ENCODE data around the gene ARHGAP15.

ARHGAP15 gene

DNA sequence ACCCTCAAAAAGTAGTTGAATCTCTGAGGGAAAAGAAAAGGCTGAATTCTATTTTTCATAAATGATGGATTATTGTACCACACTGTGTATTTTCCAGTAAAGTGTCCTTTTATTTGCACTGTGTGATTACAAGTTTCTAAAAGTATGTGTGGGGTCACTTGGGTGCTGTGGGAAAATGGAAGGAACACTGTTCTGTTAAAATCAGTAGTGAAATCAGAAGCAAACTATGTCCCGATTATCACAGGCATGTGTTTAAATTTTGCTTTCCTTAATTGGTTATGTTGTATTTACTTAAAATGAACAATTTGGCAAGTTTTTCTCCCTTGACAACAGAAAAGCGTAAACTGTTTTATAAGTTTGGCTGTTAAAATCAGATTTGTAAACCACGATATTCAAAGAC is 353.1 kb downstream of the ARHGAP15 start:
- Mint-ChIP-seq H3K4me1 (peaks cover 6% of the 10 kb centered on the region), H3K27ac (no peak overlapping the region), H3K4me3 (no peak overlapping the region), H3K27me3 (ENCODE audit: low read depth, poor library complexity) (no peaks in the 10 kb centered on the region), H3K9me3 (no peaks in the 10 kb centered on the region), H3K36me3 (ENCODE audit: low read depth) (no peaks in the 10 kb centered on the region)
- TF ChIP-seq CTCF (IDR thresholded peaks at IDR 0.05) = no peak
- DNase-seq = no peak

- no peak for DNase-seq
- no peak overlapping the region for H3K4me3 Mint-ChIP-seq
- TF ChIP-seq CTCF (IDR thresholded peaks at IDR 0.05) = no peak
- peaks cover 6% of the 10 kb centered on the region for H3K4me1 Mint-ChIP-seq
- no peak overlapping the region for H3K27ac Mint-ChIP-seq
- no peaks in the 10 kb centered on the region for H3K36me3 Mint-ChIP-seq (ENCODE audit: low read depth)
- H3K27me3 Mint-ChIP-seq (ENCODE audit: low read depth, poor library complexity) = no peaks in the 10 kb centered on the region
- no peaks in the 10 kb centered on the region for H3K9me3 Mint-ChIP-seq
These were observed 353.6 kb downstream of the ARHGAP15 start for GRCh38 chr2:143482771-143483170.

- H3K4me3 Mint-ChIP-seq = no peak overlapping the region
- no peaks in the 10 kb centered on the region for H3K27me3 Mint-ChIP-seq (ENCODE audit: low read depth, poor library complexity)
- H3K9me3 Mint-ChIP-seq = no peaks in the 10 kb centered on the region
- H3K36me3 Mint-ChIP-seq (ENCODE audit: low read depth) = no peaks in the 10 kb centered on the region
- TF ChIP-seq CTCF (IDR thresholded peaks at IDR 0.05) = no peak
- H3K4me1 Mint-ChIP-seq = no peaks in the 10 kb centered on the region
- no peak overlapping the region for H3K27ac Mint-ChIP-seq
- DNase-seq = no peak
These were observed 357.8 kb downstream of the ARHGAP15 start for GRCh38 chr2:143486976-143487375.

DNA sequence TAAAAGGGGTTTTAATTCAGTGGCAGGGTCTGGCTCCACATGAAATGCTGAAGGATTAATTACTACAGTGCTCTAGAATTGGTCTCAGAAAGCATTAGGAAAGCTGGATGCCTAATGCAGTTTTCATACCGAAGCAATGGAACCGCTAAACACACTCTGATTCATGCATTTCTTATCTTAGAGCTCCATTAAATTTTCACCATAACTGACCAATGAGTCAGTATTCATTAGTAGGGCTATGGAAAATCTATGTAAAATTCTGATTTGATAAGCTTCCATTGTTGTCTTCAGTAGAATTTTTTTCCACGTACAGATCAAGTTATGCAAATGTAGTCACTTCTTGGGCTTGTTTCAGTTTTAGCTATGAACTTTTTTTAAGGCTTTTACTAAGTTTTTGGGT is 359.9 kb downstream of the ARHGAP15 start:
- Mint-ChIP-seq H3K36me3 (ENCODE audit: low read depth) (peaks cover 5% of the 10 kb centered on the region), H3K9me3 (peaks cover 13% of the 10 kb centered on the region), H3K27me3 (ENCODE audit: low read depth, poor library complexity) (no peaks in the 10 kb centered on the region), H3K4me3 (no peak overlapping the region), H3K27ac (no peak overlapping the region), H3K4me1 (no peaks in the 10 kb centered on the region)
- TF ChIP-seq CTCF (IDR thresholded peaks at IDR 0.05) = no peak
- no peak for DNase-seq

- Mint-ChIP-seq H3K9me3 (peaks cover 22% of the 10 kb centered on the region), H3K4me1 (no peaks in the 10 kb centered on the region), H3K27ac (no peak overlapping the region), H3K36me3 (ENCODE audit: low read depth) (peaks cover 5% of the 10 kb centered on the region), H3K4me3 (no peak overlapping the region), H3K27me3 (ENCODE audit: low read depth, poor library complexity) (no peaks in the 10 kb centered on the region)
- no peak for DNase-seq
- TF ChIP-seq CTCF (IDR thresholded peaks at IDR 0.05) = no peak
These were observed 361.9 kb downstream of the ARHGAP15 start for GRCh38 chr2:143491131-143491530.

- Mint-ChIP-seq H3K27ac (no peak overlapping the region), H3K27me3 (ENCODE audit: low read depth, poor library complexity) (no peaks in the 10 kb centered on the region), H3K4me3 (no peak overlapping the region), H3K9me3 (peaks cover 22% of the 10 kb centered on the region), H3K36me3 (ENCODE audit: low read depth) (peaks cover 5% of the 10 kb centered on the region), H3K4me1 (no peaks in the 10 kb centered on the region)
- DNase-seq = no peak
- TF ChIP-seq CTCF (IDR thresholded peaks at IDR 0.05) = no peak
These were observed 364.1 kb downstream of the ARHGAP15 start for GRCh38 chr2:143493339-143493738.
